ENCODE measurements around the gene PKP2. TPM values are rescaled to one million over a fixed set of nuclear protein-coding genes. Genes with fewer than 3 reads are reported as not detected.

The PKP2 gene
- total and polyA plus RNA-seq, 2 of the 4 experiments (the other 2 are of a cell fraction): 0.10 to 0.18 TPM

DNA sequence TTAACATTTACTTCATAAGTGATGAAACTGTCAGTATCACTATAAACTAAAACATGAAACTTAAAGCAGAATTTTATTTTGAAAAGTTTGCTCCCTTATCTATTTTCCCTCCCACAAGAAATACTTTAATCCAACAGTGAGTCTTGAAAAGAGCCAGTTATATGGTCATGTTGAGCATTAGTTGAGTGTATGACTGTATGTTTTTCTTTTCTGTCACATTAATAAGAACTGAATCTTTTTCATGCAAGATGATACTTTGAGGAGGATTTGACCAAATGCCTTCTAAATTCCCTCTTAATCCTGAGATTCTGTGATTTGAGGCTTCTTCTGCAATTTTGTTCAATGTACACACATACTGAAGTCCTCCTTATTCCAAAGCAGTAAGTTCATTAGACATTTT lies 107.1 kb downstream of the PKP2 start:
- no peaks in the 10 kb centered on the region for H3K27me3 ChIP-seq (ENCODE audit: control insufficient read depth, insufficient read depth, low read length)
- H2BK120ac ChIP-seq (ENCODE audit: low read depth, low read length): no peak overlapping the region
- no peak overlapping the region for H2AK5ac ChIP-seq (ENCODE audit: low read depth, low read length)
- H3K4me3 ChIP-seq (ENCODE audit: insufficient read depth, low read depth, low read length): no peak overlapping the region
- no peaks in the 10 kb centered on the region for H3K79me1 ChIP-seq (ENCODE audit: low read depth in 1 of 2, low read length in 2 of 2)
- no peak overlapping the region for H2BK20ac ChIP-seq (ENCODE audit: low read depth, low read length)
- intact Hi-C loops (cut with micrococcal nuclease) (no loop called here), in situ Hi-C loops (cut with MboI; ENCODE audit: low sequenced_read_pairs) (no loop called here), dilution Hi-C loops (cut with HindIII; ENCODE audit: low sequenced_read_pairs, unreplicated experiment) (no loop called here)
- no peaks in the 10 kb centered on the region for H3K4me1 ChIP-seq (ENCODE audit: control insufficient read depth, insufficient read depth, low read length)
- ATAC-seq (ENCODE audit: low read depth) (no peak), DNase-seq (no peak)
- no peaks in the 10 kb centered on the region for H3K36me3 ChIP-seq (ENCODE audit: control insufficient read depth, insufficient read depth, low read length)
- H3K23ac ChIP-seq (ENCODE audit: low read depth, low read length): no peak overlapping the region
- no peak overlapping the region for H3K18ac ChIP-seq (ENCODE audit: low read depth, low read length)
- H3K4ac ChIP-seq (ENCODE audit: low read depth, low read length): no peak overlapping the region
- no peaks in the 10 kb centered on the region for H3K9me1 ChIP-seq (ENCODE audit: insufficient read depth, low read length)
- H4K5ac ChIP-seq (ENCODE audit: low read depth, low read length): no peak overlapping the region
- H2AK9ac ChIP-seq (replicated peaks; ENCODE audit: low read depth, low read length, poor library complexity): no peak overlapping the region
- POLR2A ChIA-PET (ENCODE audit: unreplicated experiment): no interaction called here
- no peaks in the 10 kb centered on the region for H4K20me1 ChIP-seq (ENCODE audit: insufficient read depth, low read length)
- BruUV-seq (replicated peaks): no TSS peak
- H3K56ac ChIP-seq (ENCODE audit: extremely low read depth, insufficient read depth, low read length): no peak overlapping the region
- no peaks in the 10 kb centered on the region for H3K9me3 ChIP-seq (ENCODE audit: control insufficient read depth, insufficient read depth, low read length)
- no peak overlapping the region for H3K27ac ChIP-seq (ENCODE audit: insufficient read depth, low read length)
- H2BK5ac ChIP-seq (ENCODE audit: low read depth, low read length, poor library complexity, severe bottlenecking): no peak overlapping the region
- H4K91ac ChIP-seq (ENCODE audit: insufficient read depth, low read depth, low read length): no peak overlapping the region
- H2AFZ ChIP-seq (replicated peaks; ENCODE audit: low read length, poor library complexity): no peak overlapping the region
- no peak overlapping the region for H3K14ac ChIP-seq (replicated peaks; ENCODE audit: low read depth, low read length)
- CTCF ChIA-PET: no interaction called here
- no peak overlapping the region for H3K4me2 ChIP-seq (ENCODE audit: low read depth, low read length)
- TF ChIP-seq RCOR1 (IDR thresholded peaks at IDR 0.05; ENCODE audit: insufficient replicate concordance, low read length): no peak
- no peak for TF ChIP-seq SMC3 (IDR thresholded peaks at IDR 0.05; ENCODE audit: low read depth, low read length)
- TF ChIP-seq, protein P1, sequence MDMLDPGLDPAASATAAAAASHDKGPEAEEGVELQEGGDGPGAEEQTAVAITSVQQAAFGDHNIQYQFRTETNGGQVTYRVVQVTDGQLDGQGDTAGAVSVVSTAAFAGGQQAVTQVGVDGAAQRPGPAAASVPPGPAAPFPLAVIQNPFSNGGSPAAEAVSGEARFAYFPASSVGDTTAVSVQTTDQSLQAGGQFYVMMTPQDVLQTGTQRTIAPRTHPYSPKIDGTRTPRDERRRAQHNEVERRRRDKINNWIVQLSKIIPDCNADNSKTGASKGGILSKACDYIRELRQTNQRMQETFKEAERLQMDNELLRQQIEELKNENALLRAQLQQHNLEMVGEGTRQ (IDR thresholded peaks at IDR 0.05; ENCODE audit: low read depth, low read length): no peak
- TF ChIP-seq FOS (IDR thresholded peaks at IDR 0.05; ENCODE audit: low read depth, low read length): no peak
- no peak for TF ChIP-seq MAZ (IDR thresholded peaks at IDR 0.05; ENCODE audit: borderline replicate concordance, low read depth, low read length)
- TF ChIP-seq POLR2A (IDR thresholded peaks at IDR 0.05; ENCODE audit: low read depth, low read length): no peak
- no peak for TF ChIP-seq RFX5 (IDR thresholded peaks at IDR 0.05; ENCODE audit: low read depth, low read length)
- TF ChIP-seq MAFK (IDR thresholded peaks at IDR 0.05; ENCODE audit: low read depth, low read length): no peak
- TF ChIP-seq, protein P2, sequence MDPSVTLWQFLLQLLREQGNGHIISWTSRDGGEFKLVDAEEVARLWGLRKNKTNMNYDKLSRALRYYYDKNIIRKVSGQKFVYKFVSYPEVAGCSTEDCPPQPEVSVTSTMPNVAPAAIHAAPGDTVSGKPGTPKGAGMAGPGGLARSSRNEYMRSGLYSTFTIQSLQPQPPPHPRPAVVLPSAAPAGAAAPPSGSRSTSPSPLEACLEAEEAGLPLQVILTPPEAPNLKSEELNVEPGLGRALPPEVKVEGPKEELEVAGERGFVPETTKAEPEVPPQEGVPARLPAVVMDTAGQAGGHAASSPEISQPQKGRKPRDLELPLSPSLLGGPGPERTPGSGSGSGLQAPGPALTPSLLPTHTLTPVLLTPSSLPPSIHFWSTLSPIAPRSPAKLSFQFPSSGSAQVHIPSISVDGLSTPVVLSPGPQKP (IDR thresholded peaks at IDR 0.05; ENCODE audit: borderline replicate concordance, low read depth, low read length): no peak
- no peak for TF ChIP-seq BHLHE40 (IDR thresholded peaks at IDR 0.05; ENCODE audit: low read depth, low read length)
- TF ChIP-seq NFE2L2 (IDR thresholded peaks at IDR 0.05; ENCODE audit: low read depth, low read length): no peak
- TF ChIP-seq, protein P3, sequence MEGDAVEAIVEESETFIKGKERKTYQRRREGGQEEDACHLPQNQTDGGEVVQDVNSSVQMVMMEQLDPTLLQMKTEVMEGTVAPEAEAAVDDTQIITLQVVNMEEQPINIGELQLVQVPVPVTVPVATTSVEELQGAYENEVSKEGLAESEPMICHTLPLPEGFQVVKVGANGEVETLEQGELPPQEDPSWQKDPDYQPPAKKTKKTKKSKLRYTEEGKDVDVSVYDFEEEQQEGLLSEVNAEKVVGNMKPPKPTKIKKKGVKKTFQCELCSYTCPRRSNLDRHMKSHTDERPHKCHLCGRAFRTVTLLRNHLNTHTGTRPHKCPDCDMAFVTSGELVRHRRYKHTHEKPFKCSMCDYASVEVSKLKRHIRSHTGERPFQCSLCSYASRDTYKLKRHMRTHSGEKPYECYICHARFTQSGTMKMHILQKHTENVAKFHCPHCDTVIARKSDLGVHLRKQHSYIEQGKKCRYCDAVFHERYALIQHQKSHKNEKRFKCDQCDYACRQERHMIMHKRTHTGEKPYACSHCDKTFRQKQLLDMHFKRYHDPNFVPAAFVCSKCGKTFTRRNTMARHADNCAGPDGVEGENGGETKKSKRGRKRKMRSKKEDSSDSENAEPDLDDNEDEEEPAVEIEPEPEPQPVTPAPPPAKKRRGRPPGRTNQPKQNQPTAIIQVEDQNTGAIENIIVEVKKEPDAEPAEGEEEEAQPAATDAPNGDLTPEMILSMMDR (conservative IDR thresholded peaks at IDR 0.05; ENCODE audit: low read depth, low read length): no peak
- TF ChIP-seq RAD21 (IDR thresholded peaks at IDR 0.05; ENCODE audit: low read length): no peak
- H4K8ac ChIP-seq (ENCODE audit: low read depth in 2 of 2, low read length in 2 of 2): no peak overlapping the region
- no peak overlapping the region for H2BK15ac ChIP-seq (ENCODE audit: low read depth, low read length)
- no peak overlapping the region for H3K9ac ChIP-seq (ENCODE audit: low read depth, low read length)
